Kidney epithelial cell (primary cell): Measurements from ENCODE around the gene RAB11FIP4. TPM values are rescaled to one million over a fixed set of nuclear protein-coding genes. Genes with fewer than 3 reads are reported as not detected.

Experiments used
- DNase-seq: peaks from one replicate; pipeline ENCODE4 v3.0.0-alpha.2; 2010; ENCODE audit warnings: low read depth
- H3K27me3 ChIP-seq: 2 replicates; pipeline ENCODE4 v1.6.0; 2011; ENCODE audit warnings: low read length; ENCODE audit not compliant: control insufficient read depth, insufficient read depth
- H3K36me3 ChIP-seq: 2 replicates; pipeline ENCODE4 v1.5.1; 2011; ENCODE audit warnings: low read length; ENCODE audit not compliant: control insufficient read depth, insufficient read depth
- H3K4me3 ChIP-seq: 2 replicates; pipeline ENCODE4 v1.5.1; 2011; ENCODE audit warnings: low read depth, mild to moderate bottlenecking, control low read depth, low read length
- total RNA-seq: library from RNA; depleted of rRNA; stranded (reverse); fragments of >200 nt; gene quantifications from 2 replicates; pipeline ENCODE4 v1.2.3, GENCODE V29; 2015
- TF ChIP-seq, protein P1 (sequence below): IDR thresholded peaks from 2 replicates; pipeline ENCODE4 v1.5.1; 2011; ENCODE audit warnings: mild to moderate bottlenecking, moderate library complexity, low read length, control low read depth, inconsistent platforms; ENCODE audit not compliant: insufficient read depth, poor library complexity, severe bottlenecking

Gene RAB11FIP4
- total RNA-seq, 1 donor from 2014 or later: 26.5 TPM

DNA sequence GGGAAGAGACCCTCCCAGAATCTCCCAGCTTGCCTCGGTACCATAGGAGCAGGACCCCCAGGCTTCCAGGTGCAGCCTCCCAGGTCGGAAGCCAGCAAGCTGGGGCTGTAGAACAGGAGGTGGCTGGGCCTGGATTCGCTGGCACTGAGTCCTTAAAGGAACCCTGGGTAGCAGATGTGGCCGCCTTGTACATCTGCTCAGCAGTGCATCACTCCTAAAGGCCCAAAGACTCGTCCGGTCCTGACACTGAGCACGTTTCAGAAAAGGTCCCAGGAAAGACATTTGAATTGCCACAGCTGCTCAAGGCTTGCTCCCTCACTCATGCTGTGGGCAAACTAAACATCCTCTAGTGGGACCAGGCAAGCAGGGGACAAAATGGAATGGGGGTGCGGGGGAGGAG lies 172.8 kb downstream of the RAB11FIP4 start:
- H3K36me3 ChIP-seq: no peaks in the 10 kb centered on the region
- H3K4me3 ChIP-seq: no peak overlapping the region
- no peaks in the 10 kb centered on the region for H3K27me3 ChIP-seq
- DNase-seq: no peak
- TF ChIP-seq, protein P1, sequence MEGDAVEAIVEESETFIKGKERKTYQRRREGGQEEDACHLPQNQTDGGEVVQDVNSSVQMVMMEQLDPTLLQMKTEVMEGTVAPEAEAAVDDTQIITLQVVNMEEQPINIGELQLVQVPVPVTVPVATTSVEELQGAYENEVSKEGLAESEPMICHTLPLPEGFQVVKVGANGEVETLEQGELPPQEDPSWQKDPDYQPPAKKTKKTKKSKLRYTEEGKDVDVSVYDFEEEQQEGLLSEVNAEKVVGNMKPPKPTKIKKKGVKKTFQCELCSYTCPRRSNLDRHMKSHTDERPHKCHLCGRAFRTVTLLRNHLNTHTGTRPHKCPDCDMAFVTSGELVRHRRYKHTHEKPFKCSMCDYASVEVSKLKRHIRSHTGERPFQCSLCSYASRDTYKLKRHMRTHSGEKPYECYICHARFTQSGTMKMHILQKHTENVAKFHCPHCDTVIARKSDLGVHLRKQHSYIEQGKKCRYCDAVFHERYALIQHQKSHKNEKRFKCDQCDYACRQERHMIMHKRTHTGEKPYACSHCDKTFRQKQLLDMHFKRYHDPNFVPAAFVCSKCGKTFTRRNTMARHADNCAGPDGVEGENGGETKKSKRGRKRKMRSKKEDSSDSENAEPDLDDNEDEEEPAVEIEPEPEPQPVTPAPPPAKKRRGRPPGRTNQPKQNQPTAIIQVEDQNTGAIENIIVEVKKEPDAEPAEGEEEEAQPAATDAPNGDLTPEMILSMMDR: no peak

DNA sequence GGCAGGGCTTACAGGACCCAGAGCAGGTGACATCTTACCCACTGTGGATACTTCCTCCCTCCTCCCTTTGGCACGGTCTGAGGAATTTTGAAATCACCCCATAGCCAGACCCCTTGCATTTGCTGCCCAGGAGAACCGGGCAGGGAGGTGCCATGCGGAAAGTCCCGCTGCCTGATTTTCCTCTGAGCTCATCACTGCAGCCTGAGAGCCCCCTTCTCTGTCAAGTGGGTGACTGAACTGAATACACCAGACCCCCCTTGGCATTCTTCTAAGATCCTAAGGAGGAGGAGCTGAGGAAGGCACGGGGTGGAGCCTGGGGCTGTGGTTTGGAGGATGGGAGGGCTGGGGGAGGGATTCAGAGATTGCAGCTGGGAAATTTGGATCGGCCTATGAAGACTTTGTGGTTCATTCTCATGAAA lies 173.4 kb downstream of the RAB11FIP4 start:
- H3K4me3 ChIP-seq: no peak overlapping the region
- TF ChIP-seq, protein P1: no peak
- DNase-seq: peak; percentile 60
- H3K27me3 ChIP-seq: no peaks in the 10 kb centered on the region
- H3K36me3 ChIP-seq: no peaks in the 10 kb centered on the region

DNA sequence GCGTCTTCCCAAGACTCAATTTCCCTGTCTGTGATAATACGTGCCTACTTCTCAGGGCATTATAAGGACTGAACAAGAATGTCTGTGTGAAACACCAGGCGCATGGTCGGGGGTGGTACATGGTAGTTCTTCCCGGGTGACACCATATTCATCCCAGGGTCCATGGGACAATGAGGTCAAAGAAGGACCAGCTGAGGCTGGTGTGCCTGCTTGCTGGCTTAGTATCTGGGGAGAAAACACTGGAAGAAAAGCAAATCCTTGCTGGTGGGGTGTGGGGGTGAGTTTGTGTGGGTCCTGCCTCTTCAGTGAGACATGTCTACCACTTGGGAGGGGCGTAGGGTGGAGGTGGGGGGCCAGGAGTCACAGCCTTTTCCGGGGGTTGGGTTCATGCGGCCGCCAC lies 174.2 kb downstream of the RAB11FIP4 start:
- no peaks in the 10 kb centered on the region for H3K27me3 ChIP-seq
- H3K36me3 ChIP-seq: no peaks in the 10 kb centered on the region
- TF ChIP-seq, protein P1: no peak

DNA sequence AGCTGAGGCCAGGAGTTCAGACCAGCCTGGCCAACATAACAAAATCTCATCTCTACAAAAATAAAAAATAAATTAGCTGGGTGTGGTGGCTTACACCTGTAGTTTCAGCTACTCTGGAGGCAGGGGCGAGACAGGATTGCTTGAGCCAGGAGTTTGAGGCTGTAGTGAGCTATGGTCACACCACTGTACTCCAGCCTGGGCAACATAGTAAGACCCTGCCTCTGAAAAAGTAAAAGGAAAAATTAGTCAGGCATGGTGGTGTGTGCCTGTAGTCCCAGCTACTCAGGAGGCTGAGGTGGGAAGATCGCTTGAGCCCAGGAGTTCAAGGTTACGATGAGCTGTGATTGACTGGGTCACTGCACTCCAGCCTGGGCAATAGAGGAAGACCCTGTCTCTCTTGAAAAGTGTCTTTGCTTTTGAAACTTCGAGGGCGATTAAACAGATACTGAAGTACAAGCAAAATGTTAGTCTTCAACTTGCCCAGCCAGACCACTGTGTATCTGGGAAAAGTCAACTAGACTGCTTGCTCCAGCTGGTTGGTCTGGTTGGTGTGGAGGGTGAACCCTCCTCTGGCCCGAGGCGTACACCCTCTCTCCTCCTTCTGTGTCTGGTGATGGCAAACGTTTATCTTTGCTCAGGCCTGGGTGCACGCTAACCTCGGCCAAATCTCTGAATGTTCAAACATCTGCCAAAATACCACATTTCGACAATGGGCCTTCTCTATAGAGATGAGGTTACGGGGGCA lies 174.9 kb downstream of the RAB11FIP4 start:
- Histone ChIP-seq H3K36me3 (no peaks in the 10 kb centered on the region), H3K27me3 (no peaks in the 10 kb centered on the region), H3K4me3 (no peak overlapping the region)
- no peak for DNase-seq
- TF ChIP-seq, protein P1: no peak

More for the DNA sequence above, 174.2 kb downstream of the RAB11FIP4 start:
- H3K4me3 ChIP-seq: no peak overlapping the region
- no peak for DNase-seq

DNA sequence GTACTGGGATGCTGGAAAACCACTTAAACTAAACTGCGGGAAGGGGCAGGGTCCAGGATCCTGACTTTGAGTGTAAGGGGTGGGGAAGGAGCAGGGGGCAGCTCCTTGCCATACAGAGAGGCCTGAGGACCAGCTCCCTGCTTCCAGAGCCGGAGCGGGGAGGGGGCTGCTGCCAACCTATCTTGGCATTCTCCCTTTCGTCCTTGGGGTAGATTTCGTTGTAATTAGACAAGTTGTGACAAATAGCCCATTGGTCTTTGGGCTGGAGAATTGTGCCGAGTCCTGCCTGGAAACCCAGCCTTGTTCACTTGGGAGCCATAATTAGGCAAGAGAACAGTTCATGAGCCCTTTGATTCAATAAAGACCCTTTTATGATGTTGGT lies 175.5 kb downstream of the RAB11FIP4 start:
- TF ChIP-seq, protein P1: no peak
- no peaks in the 10 kb centered on the region for H3K27me3 ChIP-seq
- H3K36me3 ChIP-seq: no peaks in the 10 kb centered on the region
- DNase-seq: no peak
- no peak overlapping the region for H3K4me3 ChIP-seq

DNA sequence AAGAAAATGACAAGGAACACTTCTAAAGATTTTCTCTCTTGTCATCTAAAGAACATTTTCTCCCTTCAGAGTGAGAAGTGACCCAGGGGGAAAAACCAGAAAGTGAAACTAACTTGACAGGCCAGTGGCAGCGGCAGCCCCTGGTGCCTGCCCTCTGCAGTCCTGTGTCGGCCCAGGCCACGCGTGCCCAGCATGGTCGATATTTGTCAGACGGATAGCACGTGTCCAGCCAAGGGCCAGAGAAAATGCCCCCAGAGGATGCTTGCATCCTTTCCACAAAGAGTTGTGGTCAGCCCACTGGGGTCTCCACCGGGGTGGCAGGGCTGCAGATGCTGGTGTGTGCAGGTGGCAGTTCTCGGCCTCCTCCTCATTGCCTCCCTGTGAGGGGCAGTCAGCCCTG lies 176.6 kb downstream of the RAB11FIP4 start:
- H3K27me3 ChIP-seq: no peaks in the 10 kb centered on the region
- DNase-seq: no peak
- TF ChIP-seq, protein P1: no peak
- no peaks in the 10 kb centered on the region for H3K36me3 ChIP-seq
- H3K4me3 ChIP-seq: no peak overlapping the region
